GM06990 (cell line): Measurements from ENCODE around the gene ZNF444.
"Not testable (repeated sequence)": the region's sequence is repeated elsewhere in the genome, so short reads cannot be mapped to it uniquely, and the experiment has no call there.

Experiments used
- DNase-seq: peaks from one replicate; pipeline ENCODE4 v3.0.0-alpha.2; 2011; ENCODE audit not compliant: insufficient read length; ENCODE audit errors: extremely low read depth
- H3K27me3 ChIP-seq: replicated peaks from 2 replicates; pipeline ENCODE4 v1.6.0; 2011; ENCODE audit warnings: low read length; ENCODE audit not compliant: control insufficient read depth, insufficient read depth
- H3K36me3 ChIP-seq: 2 replicates; pipeline ENCODE4 v1.5.1; 2011; ENCODE audit warnings: low read length; ENCODE audit not compliant: control insufficient read depth, insufficient read depth
- H3K4me3 ChIP-seq: replicated peaks from 2 replicates; pipeline ENCODE4 v1.5.1; 2011; ENCODE audit warnings: low read depth, mild to moderate bottlenecking, control low read depth, low read length
- TF ChIP-seq, protein P1 (sequence below): IDR thresholded peaks from 2 replicates; pipeline ENCODE4 v1.5.1; 2011; ENCODE audit warnings: low read length, control low read depth, mild to moderate bottlenecking, inconsistent platforms; ENCODE audit not compliant: insufficient read depth, poor library complexity, severe bottlenecking

The ZNF444 gene

DNA sequence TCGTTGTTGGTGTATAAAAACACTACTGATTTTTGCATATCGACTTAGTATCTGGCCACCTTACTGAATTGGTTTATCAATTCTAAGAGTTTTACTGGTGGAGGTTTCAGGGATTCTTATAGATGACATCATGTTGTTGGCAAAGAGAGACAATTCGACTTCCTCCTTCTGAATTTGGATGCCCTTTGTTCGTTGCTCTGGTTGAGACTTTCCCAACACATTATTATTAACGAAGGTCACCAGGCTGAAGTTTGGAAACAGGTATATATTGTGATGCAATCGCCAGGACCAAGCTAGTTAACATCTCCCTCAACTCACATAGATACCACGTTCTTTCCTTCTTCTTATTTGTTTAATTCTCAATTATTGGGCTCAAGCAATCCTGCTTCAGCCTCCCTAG is 58.6 kb downstream of the ZNF444 start:
- Histone ChIP-seq H3K4me3 (no peak overlapping the region), H3K36me3 (no peaks in the 10 kb centered on the region), H3K27me3 (no peaks in the 10 kb centered on the region)
- TF ChIP-seq, protein P1, sequence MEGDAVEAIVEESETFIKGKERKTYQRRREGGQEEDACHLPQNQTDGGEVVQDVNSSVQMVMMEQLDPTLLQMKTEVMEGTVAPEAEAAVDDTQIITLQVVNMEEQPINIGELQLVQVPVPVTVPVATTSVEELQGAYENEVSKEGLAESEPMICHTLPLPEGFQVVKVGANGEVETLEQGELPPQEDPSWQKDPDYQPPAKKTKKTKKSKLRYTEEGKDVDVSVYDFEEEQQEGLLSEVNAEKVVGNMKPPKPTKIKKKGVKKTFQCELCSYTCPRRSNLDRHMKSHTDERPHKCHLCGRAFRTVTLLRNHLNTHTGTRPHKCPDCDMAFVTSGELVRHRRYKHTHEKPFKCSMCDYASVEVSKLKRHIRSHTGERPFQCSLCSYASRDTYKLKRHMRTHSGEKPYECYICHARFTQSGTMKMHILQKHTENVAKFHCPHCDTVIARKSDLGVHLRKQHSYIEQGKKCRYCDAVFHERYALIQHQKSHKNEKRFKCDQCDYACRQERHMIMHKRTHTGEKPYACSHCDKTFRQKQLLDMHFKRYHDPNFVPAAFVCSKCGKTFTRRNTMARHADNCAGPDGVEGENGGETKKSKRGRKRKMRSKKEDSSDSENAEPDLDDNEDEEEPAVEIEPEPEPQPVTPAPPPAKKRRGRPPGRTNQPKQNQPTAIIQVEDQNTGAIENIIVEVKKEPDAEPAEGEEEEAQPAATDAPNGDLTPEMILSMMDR = no peak
- no peak for DNase-seq

DNA sequence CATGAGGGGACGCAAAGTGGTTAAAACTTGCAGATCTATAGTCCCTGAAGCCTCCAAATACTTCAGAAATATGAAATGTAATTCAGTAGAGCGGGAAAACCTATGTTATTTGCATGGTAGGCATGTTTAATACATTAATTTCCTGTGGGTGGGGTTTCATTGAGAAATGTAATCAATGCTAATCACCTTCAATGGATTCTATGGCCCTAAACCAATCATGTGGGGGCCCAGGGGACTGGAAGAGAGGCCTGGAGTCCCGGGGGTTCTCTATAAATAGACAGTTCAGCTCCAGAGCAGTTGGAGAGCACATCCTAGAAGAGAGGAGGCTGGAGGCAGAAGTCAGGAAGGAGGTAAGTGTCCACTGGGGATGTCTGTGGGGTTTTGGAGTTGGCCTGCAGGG is 60.9 kb downstream of the ZNF444 start, which contains the start of gene ZSCAN5C:
Gene ZSCAN5C, plus strand, starts transcription at position 301 of the 400 bp plus-strand sequence. CDS start 3,641 bp downstream, outside the sequence.
- TF ChIP-seq, protein P1 = no peak
- no peak within 1 kb of the TSS for H3K4me3 ChIP-seq
- no peak for DNase-seq
- no peaks in the 10 kb centered on the region for H3K36me3 ChIP-seq
- no peaks in the 10 kb centered on the region for H3K27me3 ChIP-seq

DNA sequence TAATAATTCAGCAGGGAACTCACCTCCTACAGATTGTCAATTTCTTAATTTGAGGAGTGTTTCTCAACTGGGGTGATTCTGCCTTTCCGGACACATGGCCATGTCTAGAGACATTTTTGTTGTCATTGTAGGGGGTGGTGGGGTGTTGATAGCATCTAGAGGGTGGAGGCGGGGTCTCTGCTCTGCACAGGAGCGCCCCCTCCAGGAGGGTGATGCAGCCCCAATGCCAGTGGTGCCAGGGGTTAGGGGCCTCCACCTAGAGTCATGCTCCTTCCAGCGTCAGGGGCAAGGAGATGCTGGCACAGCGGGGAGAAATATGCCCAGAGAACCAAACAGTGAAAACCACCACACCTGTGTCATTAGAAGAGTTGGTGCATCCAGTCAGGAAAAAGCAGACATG is 66.5 kb downstream of the ZNF444 start:
- H3K27me3 ChIP-seq, H3K36me3 ChIP-seq, DNase-seq: not testable (repeated sequence)

DNA sequence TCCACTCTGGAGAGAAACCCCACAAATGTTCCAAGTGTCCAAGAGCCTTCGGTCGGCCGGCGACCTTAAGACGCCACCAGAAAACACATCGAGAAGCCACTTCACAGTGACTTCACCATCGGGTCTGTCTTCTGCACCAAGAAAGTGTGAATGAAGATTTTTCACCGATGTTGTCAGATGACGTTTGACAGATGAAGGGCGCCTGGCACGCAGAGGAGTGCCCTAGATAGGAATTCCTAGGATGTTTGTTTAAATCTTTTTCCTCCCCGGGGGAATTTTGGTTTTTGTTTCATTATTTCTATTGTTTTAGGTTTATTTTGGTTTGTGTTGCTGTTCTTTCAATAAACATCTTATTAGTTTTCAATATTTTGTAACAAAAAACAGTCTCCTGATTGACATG is 68.0 kb downstream of the ZNF444 start:
- DNase-seq = no peak
- Histone ChIP-seq H3K4me3 (no peak overlapping the region), H3K36me3 (no peaks in the 10 kb centered on the region), H3K27me3 (no peaks in the 10 kb centered on the region)
- TF ChIP-seq, protein P1 = no peak

More for the DNA sequence above, 66.5 kb downstream of the ZNF444 start:
- not testable (repeated sequence) for H3K4me3 ChIP-seq

DNA sequence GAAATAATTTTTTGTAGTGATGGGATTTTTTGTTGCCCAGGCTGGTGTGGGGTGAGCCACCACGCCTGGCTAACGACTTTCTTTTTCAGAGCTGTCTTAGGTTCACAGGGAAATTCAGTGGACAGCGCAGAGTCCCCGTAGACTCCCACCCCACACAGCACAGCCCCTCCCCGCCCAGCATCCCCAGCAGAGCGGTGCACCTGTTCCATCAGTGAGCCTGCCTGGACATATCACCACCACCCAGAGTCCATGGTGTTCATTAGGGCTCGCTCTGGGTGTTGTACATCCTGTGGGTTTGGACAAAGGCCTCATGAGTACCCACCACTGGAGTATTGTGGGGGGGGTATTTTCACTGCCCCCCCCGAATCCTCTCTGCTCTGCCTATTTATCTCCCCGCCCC is 68.9 kb downstream of the ZNF444 start:
- H3K4me3 ChIP-seq, H3K36me3 ChIP-seq, H3K27me3 ChIP-seq, DNase-seq: not testable (repeated sequence)
